ENCODE data around the gene CCDC194.

The CCDC194 gene

GRCh38 chr19:17359905-17360800, 33.8 kb downstream of the CCDC194 start:
- H2AK5ac ChIP-seq (ENCODE audit: low read length), result no peak overlapping the region
- H2BK5ac ChIP-seq (ENCODE audit: low read depth, low read length, poor library complexity), result no peak overlapping the region
- no peak overlapping the region for H3K18ac ChIP-seq (ENCODE audit: low read length)
- H3K4me1 ChIP-seq (ENCODE audit: control insufficient read depth in 1 of 2, insufficient read depth in 2 of 2, low read length in 2 of 2), result no peaks in the 10 kb centered on the region
- H3K23ac ChIP-seq (ENCODE audit: low read length), result no peak overlapping the region
- H3K27ac ChIP-seq (ENCODE audit: low read depth, low read length), result no peak overlapping the region
- H3K9me3 ChIP-seq (ENCODE audit: insufficient read depth, low read depth, low read length), result peaks cover 3% of the 10 kb centered on the region
- H4K12ac ChIP-seq (ENCODE audit: low read depth, low read length), result no peak overlapping the region
- DNase-seq, result no peak
- H3K27me3 ChIP-seq (ENCODE audit: insufficient read depth, low read length), result no peaks in the 10 kb centered on the region
- no peak overlapping the region for H3K4me2 ChIP-seq (ENCODE audit: low read length)
- no peak overlapping the region for H3K4me3 ChIP-seq (ENCODE audit: low read depth, low read length)
- no peak overlapping the region for H4K91ac ChIP-seq (ENCODE audit: low read depth, low read length)
- no peak overlapping the region for H2BK120ac ChIP-seq (ENCODE audit: insufficient read depth, low read length, poor library complexity)
- no peak overlapping the region for H2AFZ ChIP-seq (ENCODE audit: insufficient read depth, low read length, poor library complexity)
- no peaks in the 10 kb centered on the region for H3K36me3 ChIP-seq (ENCODE audit: control insufficient read depth in 1 of 2, insufficient read depth in 2 of 2, low read length in 2 of 2)
- H3K9ac ChIP-seq (ENCODE audit: low read length), result no peak overlapping the region
- H4K8ac ChIP-seq (ENCODE audit: low read depth, low read length), result no peak overlapping the region
- H3K14ac ChIP-seq (ENCODE audit: low read length), result no peak overlapping the region
- H2BK12ac ChIP-seq (ENCODE audit: low read length), result no peak overlapping the region
- H3K79me1 ChIP-seq (ENCODE audit: low read length), result no peaks in the 10 kb centered on the region
- no peak overlapping the region for H3K4ac ChIP-seq (ENCODE audit: low read depth, low read length)
- WGBS (ENCODE audit: extremely low coverage, insufficient coverage, insufficient read length), result no CpG with 5 or more reads among the region's 6 CpGs
- H3K79me2 ChIP-seq (ENCODE audit: control insufficient read depth, insufficient read depth, low read length, poor library complexity), result no peaks in the 10 kb centered on the region

- no peak overlapping the region for H4K12ac ChIP-seq (ENCODE audit: low read depth, low read length)
- H3K18ac ChIP-seq (ENCODE audit: low read length), result no peak overlapping the region
- no peak overlapping the region for H3K4me2 ChIP-seq (ENCODE audit: low read length)
- H3K9me3 ChIP-seq (ENCODE audit: insufficient read depth, low read depth, low read length), result peaks cover 3% of the 10 kb centered on the region
- H3K23ac ChIP-seq (ENCODE audit: low read length), result no peak overlapping the region
- no peak overlapping the region for H2BK12ac ChIP-seq (ENCODE audit: low read length)
- no peak overlapping the region for H2BK5ac ChIP-seq (ENCODE audit: low read depth, low read length, poor library complexity)
- H2AFZ ChIP-seq (ENCODE audit: insufficient read depth, low read length, poor library complexity), result no peak overlapping the region
- no peaks in the 10 kb centered on the region for H3K79me2 ChIP-seq (ENCODE audit: control insufficient read depth, insufficient read depth, low read length, poor library complexity)
- no peaks in the 10 kb centered on the region for H3K36me3 ChIP-seq (ENCODE audit: control insufficient read depth in 1 of 2, insufficient read depth in 2 of 2, low read length in 2 of 2)
- H2AK5ac ChIP-seq (ENCODE audit: low read length), result no peak overlapping the region
- no peak overlapping the region for H3K9ac ChIP-seq (ENCODE audit: low read length)
- H2BK120ac ChIP-seq (ENCODE audit: insufficient read depth, low read length, poor library complexity), result no peak overlapping the region
- H3K27me3 ChIP-seq (ENCODE audit: insufficient read depth, low read length), result no peaks in the 10 kb centered on the region
- H3K4ac ChIP-seq (ENCODE audit: low read depth, low read length), result no peak overlapping the region
- H3K14ac ChIP-seq (ENCODE audit: low read length), result no peak overlapping the region
- no peak overlapping the region for H3K27ac ChIP-seq (ENCODE audit: low read depth, low read length)
- no peak for DNase-seq
- no peak overlapping the region for H4K91ac ChIP-seq (ENCODE audit: low read depth, low read length)
- no peaks in the 10 kb centered on the region for H3K79me1 ChIP-seq (ENCODE audit: low read length)
- no peak overlapping the region for H3K4me3 ChIP-seq (ENCODE audit: low read depth, low read length)
- H4K8ac ChIP-seq (ENCODE audit: low read depth, low read length), result no peak overlapping the region
- H3K4me1 ChIP-seq (ENCODE audit: control insufficient read depth in 1 of 2, insufficient read depth in 2 of 2, low read length in 2 of 2), result no peaks in the 10 kb centered on the region
- no CpG with 5 or more reads among the region's 7 CpGs for WGBS (ENCODE audit: extremely low coverage, insufficient coverage, insufficient read length)
Observed at GRCh38 chr19:17358395-17358794, 35.6 kb downstream of the CCDC194 start.

DNA sequence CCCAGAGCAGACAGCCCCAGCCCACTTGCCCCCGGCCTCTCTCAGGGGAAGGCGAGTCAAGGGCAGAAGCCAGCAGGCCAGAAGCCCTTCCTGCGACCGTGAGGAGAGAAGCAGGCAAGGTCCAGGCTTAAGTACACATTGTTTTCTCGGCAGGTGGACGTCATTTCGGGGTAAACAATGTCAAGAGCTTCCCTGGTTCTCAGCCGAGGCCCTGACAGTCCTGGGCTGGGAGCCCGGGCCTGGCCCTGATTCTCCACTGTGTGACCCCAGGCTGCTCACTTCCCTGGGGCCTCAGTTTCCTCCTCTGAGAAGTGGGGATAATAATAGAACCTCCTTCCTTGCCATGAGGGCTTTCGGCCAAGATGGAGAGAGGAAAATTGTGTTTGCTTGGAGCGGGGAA, 36.3 kb downstream of the CCDC194 start:
- H3K14ac ChIP-seq (ENCODE audit: low read length), result no peak overlapping the region
- no CpG with 5 or more reads among the region's 11 CpGs for whole genome bisulfite sequencing (ENCODE audit: extremely low coverage, insufficient coverage, insufficient read length)
- H3K79me1 ChIP-seq (ENCODE audit: low read length), result no peaks in the 10 kb centered on the region

GRCh38 chr19:17357078-17357666, 36.8 kb downstream of the CCDC194 start:
- Histone ChIP-seq H3K36me3 (ENCODE audit: control insufficient read depth in 1 of 2, insufficient read depth in 2 of 2, low read length in 2 of 2) (no peaks in the 10 kb centered on the region), H3K79me2 (ENCODE audit: control insufficient read depth, insufficient read depth, low read length, poor library complexity) (no peaks in the 10 kb centered on the region), H2BK12ac (ENCODE audit: low read length) (no peak overlapping the region), H2AK5ac (ENCODE audit: low read length) (no peak overlapping the region), H4K91ac (ENCODE audit: low read depth, low read length) (no peak overlapping the region), H2BK120ac (ENCODE audit: insufficient read depth, low read length, poor library complexity) (no peak overlapping the region), H3K9ac (ENCODE audit: low read length) (no peak overlapping the region), H3K4me2 (ENCODE audit: low read length) (no peak overlapping the region), H2AFZ (ENCODE audit: insufficient read depth, low read length, poor library complexity) (no peak overlapping the region), H3K14ac (ENCODE audit: low read length) (no peak overlapping the region), H3K4me3 (ENCODE audit: low read depth, low read length) (no peak overlapping the region), H3K4ac (ENCODE audit: low read depth, low read length) (no peak overlapping the region), H3K23ac (ENCODE audit: low read length) (no peak overlapping the region), H3K79me1 (ENCODE audit: low read length) (no peaks in the 10 kb centered on the region), H3K27ac (ENCODE audit: low read depth, low read length) (no peak overlapping the region), H4K8ac (ENCODE audit: low read depth, low read length) (no peak overlapping the region), H3K27me3 (ENCODE audit: insufficient read depth, low read length) (no peaks in the 10 kb centered on the region), H4K12ac (ENCODE audit: low read depth, low read length) (no peak overlapping the region), H3K9me3 (ENCODE audit: insufficient read depth, low read depth, low read length) (peaks cover 3% of the 10 kb centered on the region), H3K4me1 (ENCODE audit: control insufficient read depth in 1 of 2, insufficient read depth in 2 of 2, low read length in 2 of 2) (no peaks in the 10 kb centered on the region), H3K18ac (ENCODE audit: low read length) (no peak overlapping the region), H2BK5ac (ENCODE audit: low read depth, low read length, poor library complexity) (no peak overlapping the region)
- no peak for DNase-seq
- WGBS (ENCODE audit: extremely low coverage, insufficient coverage, insufficient read length), result no CpG with 5 or more reads among the region's 7 CpGs

More for the DNA sequence above, 36.3 kb downstream of the CCDC194 start:
- Histone ChIP-seq H3K4me2 (ENCODE audit: low read length) (no peak overlapping the region), H4K8ac (ENCODE audit: low read depth, low read length) (no peak overlapping the region), H4K12ac (ENCODE audit: low read depth, low read length) (no peak overlapping the region), H3K23ac (ENCODE audit: low read length) (no peak overlapping the region), H3K4ac (ENCODE audit: low read depth, low read length) (no peak overlapping the region), H2BK120ac (ENCODE audit: insufficient read depth, low read length, poor library complexity) (no peak overlapping the region), H2BK12ac (ENCODE audit: low read length) (no peak overlapping the region), H3K4me3 (ENCODE audit: low read depth, low read length) (no peak overlapping the region), H3K9me3 (ENCODE audit: insufficient read depth, low read depth, low read length) (peaks cover 3% of the 10 kb centered on the region), H3K79me2 (ENCODE audit: control insufficient read depth, insufficient read depth, low read length, poor library complexity) (no peaks in the 10 kb centered on the region), H3K4me1 (ENCODE audit: control insufficient read depth in 1 of 2, insufficient read depth in 2 of 2, low read length in 2 of 2) (no peaks in the 10 kb centered on the region), H2AFZ (ENCODE audit: insufficient read depth, low read length, poor library complexity) (no peak overlapping the region), H3K36me3 (ENCODE audit: control insufficient read depth in 1 of 2, insufficient read depth in 2 of 2, low read length in 2 of 2) (no peaks in the 10 kb centered on the region), H2BK5ac (ENCODE audit: low read depth, low read length, poor library complexity) (no peak overlapping the region), H3K18ac (ENCODE audit: low read length) (no peak overlapping the region), H3K9ac (ENCODE audit: low read length) (no peak overlapping the region), H3K27me3 (ENCODE audit: insufficient read depth, low read length) (no peaks in the 10 kb centered on the region), H2AK5ac (ENCODE audit: low read length) (no peak overlapping the region), H3K27ac (ENCODE audit: low read depth, low read length) (no peak overlapping the region), H4K91ac (ENCODE audit: low read depth, low read length) (no peak overlapping the region)
- DNase-seq, result no peak

All from trophoblast cell (in vitro differentiated cells and primary cell).